ENCODE results near the gene NEDD4L. TPM values are rescaled to one million over a fixed set of nuclear protein-coding genes. Genes with fewer than 3 reads are reported as not detected.

Gene NEDD4L
- polyA plus RNA-seq, 1 of the 3 experiments (the other 2 are of a cell fraction): 13.2 TPM

DNA sequence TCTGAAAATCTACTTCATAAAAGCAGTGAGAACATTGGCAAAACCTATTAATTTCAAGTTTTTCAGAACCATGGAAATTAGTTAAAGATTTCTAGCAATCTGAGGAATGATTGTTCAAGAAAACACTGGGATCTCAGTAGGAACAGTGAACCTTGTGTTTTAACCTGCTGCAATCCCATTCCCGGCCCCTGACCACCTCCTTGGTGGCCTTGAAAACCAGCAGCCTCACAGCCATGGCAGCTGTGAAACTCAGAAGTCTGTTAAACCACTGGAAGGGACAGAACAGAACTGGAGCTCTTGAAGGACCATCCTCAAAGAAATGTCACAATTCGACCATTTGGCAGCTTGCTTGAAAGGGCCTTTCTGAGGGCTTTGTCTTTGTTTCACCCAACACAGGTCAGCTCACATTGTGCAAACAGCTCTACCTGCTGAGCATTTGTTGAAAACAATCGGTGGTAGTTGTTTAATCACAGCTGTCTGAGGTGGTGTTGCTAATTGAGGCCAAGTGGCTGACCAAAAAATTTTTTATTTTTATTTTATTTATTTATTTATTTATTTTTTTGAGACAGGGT, 25.8 kb downstream of the NEDD4L start:
- H3K4me3 ChIP-seq (ENCODE audit: low read depth in 2 of 2, low read length in 1 of 2): no peak overlapping the region
- no peak overlapping the region for H3K27ac ChIP-seq (ENCODE audit: low read depth in 2 of 2, low read length in 1 of 2)
- H2AFZ ChIP-seq (ENCODE audit: low read depth): no peak overlapping the region
- WGBS (ENCODE audit: low lambda C conversion rate): 93% methylated on average over 2 of the region's 3 CpGs
- no peaks in the 10 kb centered on the region for H3F3A ChIP-seq (replicated peaks; ENCODE audit: insufficient read depth)
- H3K9ac ChIP-seq: no peak overlapping the region
- no peaks in the 10 kb centered on the region for H3K27me3 ChIP-seq (ENCODE audit: insufficient read depth)
- POLR2A ChIA-PET: no interaction called here
- H4K20me1 ChIP-seq (ENCODE audit: insufficient read depth): no peaks in the 10 kb centered on the region
- H3K9me3 ChIP-seq: no peaks in the 10 kb centered on the region
- no peaks in the 10 kb centered on the region for H3K36me3 ChIP-seq (replicated peaks in 1 of 2; ENCODE audit: control insufficient read depth in 1 of 2, insufficient read depth in 2 of 2, low read length in 1 of 2)
- H3K9me2 ChIP-seq: no peaks in the 10 kb centered on the region
- DNase-seq: no peak
- H3K79me2 ChIP-seq (ENCODE audit: insufficient read depth): no peaks in the 10 kb centered on the region
- no peaks in the 10 kb centered on the region for H3K4me1 ChIP-seq (ENCODE audit: control insufficient read depth in 1 of 2, insufficient read depth in 2 of 2, low read depth in 1 of 2, low read length in 1 of 2)
- TF ChIP-seq NRF1 (IDR thresholded peaks at IDR 0.05; ENCODE audit: low read depth, low read length): no peak
- TF ChIP-seq TCF12 (IDR thresholded peaks at IDR 0.05): no peak
- no peak for TF ChIP-seq CHD2 (IDR thresholded peaks at IDR 0.05; ENCODE audit: low read length, partially characterized antibody)
- no peak for TF ChIP-seq JUND (IDR thresholded peaks at IDR 0.05)
- no peak for TF ChIP-seq RXRA (IDR thresholded peaks at IDR 0.05; ENCODE audit: borderline replicate concordance, low read depth)
- TF ChIP-seq, protein P1, sequence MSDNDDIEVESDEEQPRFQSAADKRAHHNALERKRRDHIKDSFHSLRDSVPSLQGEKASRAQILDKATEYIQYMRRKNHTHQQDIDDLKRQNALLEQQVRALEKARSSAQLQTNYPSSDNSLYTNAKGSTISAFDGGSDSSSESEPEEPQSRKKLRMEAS (IDR thresholded peaks at IDR 0.05; ENCODE audit: low read depth): no peak
- TF ChIP-seq, protein P2, sequence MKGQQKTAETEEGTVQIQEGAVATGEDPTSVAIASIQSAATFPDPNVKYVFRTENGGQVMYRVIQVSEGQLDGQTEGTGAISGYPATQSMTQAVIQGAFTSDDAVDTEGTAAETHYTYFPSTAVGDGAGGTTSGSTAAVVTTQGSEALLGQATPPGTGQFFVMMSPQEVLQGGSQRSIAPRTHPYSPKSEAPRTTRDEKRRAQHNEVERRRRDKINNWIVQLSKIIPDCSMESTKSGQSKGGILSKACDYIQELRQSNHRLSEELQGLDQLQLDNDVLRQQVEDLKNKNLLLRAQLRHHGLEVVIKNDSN (IDR thresholded peaks at IDR 0.05; ENCODE audit: borderline replicate concordance, low read depth): no peak
- TF ChIP-seq ELF1 (IDR thresholded peaks at IDR 0.05): no peak
- TF ChIP-seq RFX5 (IDR thresholded peaks at IDR 0.05; ENCODE audit: low read length): no peak
- no peak for TF ChIP-seq GABPA (IDR thresholded peaks at IDR 0.05; ENCODE audit: low read depth)
- TF ChIP-seq MEF2A (IDR thresholded peaks at IDR 0.05; ENCODE audit: borderline replicate concordance, low read depth): no peak
- TF ChIP-seq, protein P3, sequence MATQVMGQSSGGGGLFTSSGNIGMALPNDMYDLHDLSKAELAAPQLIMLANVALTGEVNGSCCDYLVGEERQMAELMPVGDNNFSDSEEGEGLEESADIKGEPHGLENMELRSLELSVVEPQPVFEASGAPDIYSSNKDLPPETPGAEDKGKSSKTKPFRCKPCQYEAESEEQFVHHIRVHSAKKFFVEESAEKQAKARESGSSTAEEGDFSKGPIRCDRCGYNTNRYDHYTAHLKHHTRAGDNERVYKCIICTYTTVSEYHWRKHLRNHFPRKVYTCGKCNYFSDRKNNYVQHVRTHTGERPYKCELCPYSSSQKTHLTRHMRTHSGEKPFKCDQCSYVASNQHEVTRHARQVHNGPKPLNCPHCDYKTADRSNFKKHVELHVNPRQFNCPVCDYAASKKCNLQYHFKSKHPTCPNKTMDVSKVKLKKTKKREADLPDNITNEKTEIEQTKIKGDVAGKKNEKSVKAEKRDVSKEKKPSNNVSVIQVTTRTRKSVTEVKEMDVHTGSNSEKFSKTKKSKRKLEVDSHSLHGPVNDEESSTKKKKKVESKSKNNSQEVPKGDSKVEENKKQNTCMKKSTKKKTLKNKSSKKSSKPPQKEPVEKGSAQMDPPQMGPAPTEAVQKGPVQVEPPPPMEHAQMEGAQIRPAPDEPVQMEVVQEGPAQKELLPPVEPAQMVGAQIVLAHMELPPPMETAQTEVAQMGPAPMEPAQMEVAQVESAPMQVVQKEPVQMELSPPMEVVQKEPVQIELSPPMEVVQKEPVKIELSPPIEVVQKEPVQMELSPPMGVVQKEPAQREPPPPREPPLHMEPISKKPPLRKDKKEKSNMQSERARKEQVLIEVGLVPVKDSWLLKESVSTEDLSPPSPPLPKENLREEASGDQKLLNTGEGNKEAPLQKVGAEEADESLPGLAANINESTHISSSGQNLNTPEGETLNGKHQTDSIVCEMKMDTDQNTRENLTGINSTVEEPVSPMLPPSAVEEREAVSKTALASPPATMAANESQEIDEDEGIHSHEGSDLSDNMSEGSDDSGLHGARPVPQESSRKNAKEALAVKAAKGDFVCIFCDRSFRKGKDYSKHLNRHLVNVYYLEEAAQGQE (IDR thresholded peaks at IDR 0.05; ENCODE audit: low read depth, low read length): no peak
- TF ChIP-seq EP300 (IDR thresholded peaks at IDR 0.05; ENCODE audit: borderline replicate concordance in 1 of 2, low read depth in 1 of 2, low read length in 1 of 2): no peak
- no peak for TF ChIP-seq YY1 (IDR thresholded peaks at IDR 0.05; ENCODE audit: low read depth)
- no peak for TF ChIP-seq SIN3A (IDR thresholded peaks at IDR 0.05; ENCODE audit: borderline replicate concordance, low read depth, low read length)
- no peak for TF ChIP-seq RCOR1 (IDR thresholded peaks at IDR 0.05; ENCODE audit: low read length)
- no peak for TF ChIP-seq GATA2 (CRISPR knock-in tag; IDR thresholded peaks at IDR 0.05)
- no peak for TF ChIP-seq EZH2phosphoT487 (IDR thresholded peaks at IDR 0.05; ENCODE audit: borderline replicate concordance, low read depth)
- TF ChIP-seq MXI1 (IDR thresholded peaks at IDR 0.05; ENCODE audit: low read depth, low read length): no peak
- CTCF ChIA-PET: interaction anchor here (1.5 kb wide), 2 partner anchors 52 to 111 kb away, joined by 4 to 5 read pairs; no protein-coding TSS in a partner anchor
- no peak overlapping the region for H3K4me2 ChIP-seq

Measured in SK-N-SH (cell line).